NCI-H2107 treated with DMSO at 0.1 percent for 48 hours (cell line): Measurements from ENCODE around the gene ARSB.

Experiments used
- DNase-seq: peaks from one replicate; lab custom pipeline; 2025; ENCODE audit not compliant: unreplicated experiment; lab: John Stamatoyannopoulos, UW

Gene ARSB

GRCh38 chr5:78727786-78728761 is 257.0 kb downstream of the ARSB start:
- DNase-seq: no peak
